GM21529 (cell line): Measurements from ENCODE around the gene BARX1.
"Not testable (repeated sequence)": the region's sequence is repeated elsewhere in the genome, so short reads cannot be mapped to it uniquely, and the experiment has no call there.

Source experiments
- ATAC-seq: cut with Tn5 transposase; IDR thresholded peaks from one replicate; pipeline ENCODE4 v1.9.1; 2021; ENCODE audit not compliant: unreplicated experiment

The BARX1 gene

GRCh38 chr9:93952784-93953495, 2.2 kb downstream of the BARX1 start:
- ATAC-seq = no peak

- ATAC-seq = no peak
These were observed 2.9 kb downstream of the BARX1 start for GRCh38 chr9:93952119-93952783.

- no peak for ATAC-seq
These were observed 3.5 kb downstream of the BARX1 start for GRCh38 chr9:93951655-93952118.

GRCh38 chr9:93950619-93951601, 4.2 kb downstream of the BARX1 start:
- ATAC-seq = no peak

- ATAC-seq = no peak
These were observed 5.3 kb downstream of the BARX1 start for GRCh38 chr9:93949694-93950449.

- ATAC-seq = no peak
These were observed 6.0 kb downstream of the BARX1 start for GRCh38 chr9:93949073-93949693.

- ATAC-seq = no peak
These were observed 6.6 kb downstream of the BARX1 start for GRCh38 chr9:93948441-93949072.

GRCh38 chr9:93947409-93948070, 7.6 kb downstream of the BARX1 start:
- ATAC-seq = no peak

GRCh38 chr9:93946338-93946712, 8.8 kb downstream of the BARX1 start:
- no peak for ATAC-seq

GRCh38 chr9:93945400-93946337, 9.5 kb downstream of the BARX1 start:
- no peak for ATAC-seq

GRCh38 chr9:93944011-93944410, 11.1 kb downstream of the BARX1 start:
- no peak for ATAC-seq

GRCh38 chr9:93942161-93942560, 13.0 kb downstream of the BARX1 start:
- ATAC-seq = no peak

GRCh38 chr9:93941493-93941892, 13.7 kb downstream of the BARX1 start:
- ATAC-seq = no peak

- ATAC-seq = no peak
These were observed 14.2 kb downstream of the BARX1 start for GRCh38 chr9:93940951-93941350.

- not testable (repeated sequence) for ATAC-seq
These were observed 15.6 kb downstream of the BARX1 start for GRCh38 chr9:93939589-93939988.

- ATAC-seq = no peak
These were observed 18.0 kb downstream of the BARX1 start for GRCh38 chr9:93937193-93937592.

- no peak for ATAC-seq
These were observed 23.2 kb downstream of the BARX1 start for GRCh38 chr9:93931905-93932304.

GRCh38 chr9:93930070-93930469, 25.1 kb downstream of the BARX1 start:
- no peak for ATAC-seq
